ENCODE data around the gene NCF2. TPM values are rescaled to one million over a fixed set of nuclear protein-coding genes. Genes with fewer than 3 reads are reported as not detected.
"Not testable (repeated sequence)": the region's sequence is repeated elsewhere in the genome, so short reads cannot be mapped to it uniquely, and the experiment has no call there.

Gene NCF2
- 2.8 TPM for total RNA-seq

GRCh38 chr1:183590244-183591191, at the start of gene NCF2:
Gene NCF2, minus strand, starts transcription at chr1:183590459. Its CDS starts 130 bp downstream, at chr1:183590329.
- peak; percentile 67 for ATAC-seq
- no peak for DNase-seq (ENCODE audit: low spot score)

- DNase-seq (ENCODE audit: low spot score) = no peak
Observed at GRCh38 chr1:183638649-183639387, 48.6 kb upstream of the NCF2 start.

GRCh38 chr1:183636783-183637182, 46.5 kb upstream of the NCF2 start:
- DNase-seq (ENCODE audit: low spot score) = no peak
- no peak for ATAC-seq

More at GRCh38 chr1:183638649-183639387, 48.6 kb upstream of the NCF2 start:
- ATAC-seq = no peak

GRCh38 chr1:183636334-183636682, 46.0 kb upstream of the NCF2 start:
- DNase-seq (ENCODE audit: low spot score) (no peak), ATAC-seq (no peak)

- ATAC-seq (peak; percentile 92), DNase-seq (ENCODE audit: low spot score) (peak; percentile 97)
Observed at GRCh38 chr1:183635606-183636333, 45.5 kb upstream of the NCF2 start, which contains the start of gene ARPC5. Gene ARPC5, minus strand, starts transcription at chr1:183635783. Its CDS starts 124 bp downstream, at chr1:183635659.

- peak; percentile 48 for ATAC-seq
Observed at GRCh38 chr1:183635099-183635605, 44.9 kb upstream of the NCF2 start.

GRCh38 chr1:183634429-183635065, 44.3 kb upstream of the NCF2 start:
- ATAC-seq (no peak), DNase-seq (ENCODE audit: low spot score) (no peak)

More at GRCh38 chr1:183635099-183635605, 44.9 kb upstream of the NCF2 start:
- DNase-seq (ENCODE audit: low spot score) = peak; percentile 60

GRCh38 chr1:183633676-183634343, 43.6 kb upstream of the NCF2 start:
- ATAC-seq (peak; percentile 20), DNase-seq (ENCODE audit: low spot score) (no peak)

GRCh38 chr1:183632964-183633363, 42.7 kb upstream of the NCF2 start:
- no peak for ATAC-seq

GRCh38 chr1:183632114-183632513, 41.9 kb upstream of the NCF2 start:
- ATAC-seq = no peak
- no peak for DNase-seq (ENCODE audit: low spot score)

More at GRCh38 chr1:183632964-183633363, 42.7 kb upstream of the NCF2 start:
- DNase-seq (ENCODE audit: low spot score) = no peak

GRCh38 chr1:183630748-183631147, 40.5 kb upstream of the NCF2 start:
- no peak for DNase-seq (ENCODE audit: low spot score)
- no peak for ATAC-seq

- DNase-seq (ENCODE audit: low spot score) (no peak), ATAC-seq (no peak)
Observed at GRCh38 chr1:183628537-183628936, 38.3 kb upstream of the NCF2 start.

GRCh38 chr1:183626236-183626635, 36.0 kb upstream of the NCF2 start:
- DNase-seq (ENCODE audit: low spot score) = not testable (repeated sequence)
- peak; percentile 58 for ATAC-seq

GRCh38 chr1:183622884-183623785, 32.9 kb upstream of the NCF2 start:
- DNase-seq (ENCODE audit: low spot score) = no peak
- ATAC-seq = peak; percentile 98

GRCh38 chr1:183622013-183622412, 31.8 kb upstream of the NCF2 start:
- DNase-seq (ENCODE audit: low spot score) (no peak), ATAC-seq (no peak)

- no peak for DNase-seq (ENCODE audit: low spot score)
- no peak for ATAC-seq
Observed at GRCh38 chr1:183620311-183620710, 30.1 kb upstream of the NCF2 start.

GRCh38 chr1:183619781-183620180, 29.5 kb upstream of the NCF2 start:
- ATAC-seq (no peak), DNase-seq (ENCODE audit: low spot score) (no peak)

GRCh38 chr1:183618202-183618601, 27.9 kb upstream of the NCF2 start:
- not testable (repeated sequence) for DNase-seq (ENCODE audit: low spot score); ATAC-seq

- not testable (repeated sequence) for DNase-seq (ENCODE audit: low spot score); ATAC-seq
Observed at GRCh38 chr1:183612975-183613374, 22.7 kb upstream of the NCF2 start.

Measured in left lobe of liver (tissue), 2 donors.